Neural cell (in vitro differentiated cells): ENCODE measurements around the gene UGT1A3. TPM values are rescaled to one million over a fixed set of nuclear protein-coding genes. Genes with fewer than 3 reads are reported as not detected.
"Not testable (repeated sequence)": the region's sequence is repeated elsewhere in the genome, so short reads cannot be mapped to it uniquely, and the experiment has no call there.

ENCODE experiments used
- H2AFZ ChIP-seq: fragments of 200-600, 300-800 bp; sonication (generic), shearing (Covaris generic); 2 replicates; pipeline ENCODE4 v1.6.0; 2014; ENCODE audit warnings: low read depth, mild to moderate bottlenecking, antibody characterized with exemption, low read length, moderate library complexity
- H3F3A ChIP-seq: fragments of 200-600 bp; shearing (Covaris generic); 2 replicates; pipeline ENCODE4 v1.6.1; 2016; ENCODE audit warnings: mild to moderate bottlenecking, moderate library complexity, mixed read lengths, antibody characterized with exemption, low read length; ENCODE audit not compliant: insufficient read depth, poor library complexity, severe bottlenecking
- H3K27ac ChIP-seq: fragments of 200-600, 300-800 bp; sonication (generic), shearing (Covaris generic); 2 replicates; pipeline ENCODE4 v1.5.1; 2014; ENCODE audit warnings: mild to moderate bottlenecking, low read length, moderate library complexity
- H3K27me3 ChIP-seq: fragments of 300-800, 200-600 bp; sonication (generic), shearing (Covaris generic); 2 replicates; pipeline ENCODE4 v1.6.0; 2014; ENCODE audit warnings: mild to moderate bottlenecking, low read depth, low read length, moderate library complexity; ENCODE audit not compliant: insufficient read depth
- H3K36me3 ChIP-seq: fragments of 300-800, 200-600 bp; sonication (generic), shearing (Covaris generic); 2 replicates; pipeline ENCODE4 v1.5.1; 2014; ENCODE audit warnings: mild to moderate bottlenecking, antibody characterized with exemption, low read length, moderate library complexity; ENCODE audit not compliant: insufficient read depth
- H3K4me2 ChIP-seq: fragments of 300-800, 200-600 bp; sonication (generic), shearing (Covaris generic); 2 replicates; pipeline ENCODE4 v1.6.0; 2014; ENCODE audit warnings: mild to moderate bottlenecking, low read length
- H3K4me3 ChIP-seq: fragments of 300-800, 200-600 bp; sonication (generic), shearing (Covaris generic); 2 replicates; pipeline ENCODE4 v1.5.1; 2014; ENCODE audit warnings: mild to moderate bottlenecking, low read length, moderate library complexity
- H3K79me2 ChIP-seq: fragments of 200-600 bp; shearing (Covaris generic); replicated peaks from 2 replicates; pipeline ENCODE4 v1.6.0; 2014; ENCODE audit warnings: mild to moderate bottlenecking, low read length, moderate library complexity; ENCODE audit not compliant: insufficient read depth
- H3K9ac ChIP-seq: fragments of 300-800, 200-600 bp; sonication (generic), shearing (Covaris generic); 2 replicates; pipeline ENCODE4 v1.6.1; 2016; ENCODE audit warnings: mild to moderate bottlenecking, low read length, mixed read lengths
- H3K9me2 ChIP-seq: fragments of 200-600 bp; shearing (Covaris generic); 2 replicates; pipeline ENCODE4 v1.6.1; 2016; ENCODE audit warnings: mild to moderate bottlenecking, low read length, mixed read lengths; ENCODE audit not compliant: insufficient read depth
- H3K9me3 ChIP-seq: fragments of 200-600, 300-800 bp; sonication (generic), shearing (Covaris generic); 2 replicates; pipeline ENCODE4 v1.6.1; 2016; ENCODE audit warnings: mild to moderate bottlenecking, mixed run types, low read length, moderate library complexity, mixed read lengths
- H4K20me1 ChIP-seq: fragments of 200-600 bp; shearing (Covaris generic); 2 replicates; pipeline ENCODE4 v1.6.1; 2016; ENCODE audit warnings: mild to moderate bottlenecking, mixed run types; ENCODE audit not compliant: insufficient read depth
- CTCF ChIP-seq: fragments of 450-650 bp; IDR thresholded peaks from 2 replicates; pipeline ENCODE4 v1.5.1; 2014; ENCODE audit warnings: antibody characterized with exemption, mild to moderate bottlenecking, moderate library complexity; ENCODE audit not compliant: poor library complexity, severe bottlenecking
- EP300 ChIP-seq: fragments of 450-650 bp; conservative IDR thresholded peaks from 2 replicates; pipeline ENCODE4 v1.6.1; 2014; ENCODE audit warnings: antibody characterized with exemption, mild to moderate bottlenecking, moderate library complexity; ENCODE audit not compliant: poor library complexity, severe bottlenecking
- EZH2 ChIP-seq: fragments of 200-600, 300-800 bp; shearing (Covaris generic), sonication (generic); IDR thresholded peaks from 2 replicates; pipeline ENCODE4 v1.6.1; 2014; ENCODE audit warnings: antibody characterized with exemption, low read length, borderline replicate concordance, mild to moderate bottlenecking; ENCODE audit not compliant: insufficient read depth, poor library complexity, severe bottlenecking
- MXI1 ChIP-seq: fragments of 450-650 bp; conservative IDR thresholded peaks from 2 replicates; pipeline ENCODE4 v1.6.1; 2014; ENCODE audit warnings: antibody characterized with exemption, mild to moderate bottlenecking; ENCODE audit not compliant: poor library complexity, severe bottlenecking
- POLR2AphosphoS5 ChIP-seq: IDR thresholded peaks from 2 replicates; pipeline ENCODE4 v1.6.1; 2012
- RAD21 ChIP-seq: fragments of 450-650 bp; conservative IDR thresholded peaks from 2 replicates; pipeline ENCODE4 v1.6.1; 2014; ENCODE audit warnings: antibody characterized with exemption, mild to moderate bottlenecking, moderate library complexity
- REST ChIP-seq: IDR thresholded peaks from 2 replicates; pipeline ENCODE4 v1.6.1; 2012; ENCODE audit warnings: borderline replicate concordance
- SMC3 ChIP-seq: fragments of 450-650 bp; conservative IDR thresholded peaks from 2 replicates; pipeline ENCODE4 v1.6.1; 2014; ENCODE audit warnings: antibody characterized with exemption, mild to moderate bottlenecking, moderate library complexity; ENCODE audit not compliant: poor library complexity
- TAF1 ChIP-seq: IDR thresholded peaks from 2 replicates; pipeline ENCODE4 v1.6.1; 2012; ENCODE audit warnings: low read depth
- polyA plus RNA-seq: library from polyadenylated mRNA; depleted of rRNA; stranded (reverse); fragments of >200 nt; gene quantifications from 2 replicates; pipeline ENCODE4 v1.2.3, GENCODE V29; 2014

Gene UGT1A3
- polyA plus RNA-seq, 1 donor from 2014 or later = not detected

- no peaks in the 10 kb centered on the region for H4K20me1 ChIP-seq
- no peaks in the 10 kb centered on the region for H3K9me2 ChIP-seq
- no peaks in the 10 kb centered on the region for H3K9me3 ChIP-seq
- H3K27me3 ChIP-seq = no peaks in the 10 kb centered on the region
- no peaks in the 10 kb centered on the region for H3K36me3 ChIP-seq
- no peak overlapping the region for H2AFZ ChIP-seq
- no peak overlapping the region for H3K9ac ChIP-seq
- no peaks in the 10 kb centered on the region for H3K79me2 ChIP-seq
- TF ChIP-seq REST (no peak), POLR2AphosphoS5 (no peak), EZH2 (no peak), EP300 (no peak), CTCF (no peak), SMC3 (no peak), MXI1 (no peak), RAD21 (no peak), TAF1 (no peak)
- no peak overlapping the region for H3K27ac ChIP-seq
- H3F3A ChIP-seq = no peaks in the 10 kb centered on the region
- H3K4me3 ChIP-seq = no peak overlapping the region
- no peak overlapping the region for H3K4me2 ChIP-seq
Measured at GRCh38 chr2:233745073-233745755, 16.4 kb downstream of the UGT1A3 start.

- not testable (repeated sequence) for H3K36me3 ChIP-seq, H3F3A ChIP-seq, H3K27me3 ChIP-seq, H2AFZ ChIP-seq, H3K79me2 ChIP-seq, H3K4me3 ChIP-seq, H3K9ac ChIP-seq, H3K4me2 ChIP-seq, H3K9me2 ChIP-seq, H3K27ac ChIP-seq, H3K9me3 ChIP-seq, H4K20me1 ChIP-seq
Measured at GRCh38 chr2:233745838-233746237, 17.0 kb downstream of the UGT1A3 start.
